Measurements from ENCODE around the gene TSPAN10. TPM values are rescaled to one million over a fixed set of nuclear protein-coding genes. Genes with fewer than 3 reads are reported as not detected.

TSPAN10 gene
- total and polyA plus RNA-seq, 8 donors: 0.24 to 2.2 (median 1.2) TPM

DNA sequence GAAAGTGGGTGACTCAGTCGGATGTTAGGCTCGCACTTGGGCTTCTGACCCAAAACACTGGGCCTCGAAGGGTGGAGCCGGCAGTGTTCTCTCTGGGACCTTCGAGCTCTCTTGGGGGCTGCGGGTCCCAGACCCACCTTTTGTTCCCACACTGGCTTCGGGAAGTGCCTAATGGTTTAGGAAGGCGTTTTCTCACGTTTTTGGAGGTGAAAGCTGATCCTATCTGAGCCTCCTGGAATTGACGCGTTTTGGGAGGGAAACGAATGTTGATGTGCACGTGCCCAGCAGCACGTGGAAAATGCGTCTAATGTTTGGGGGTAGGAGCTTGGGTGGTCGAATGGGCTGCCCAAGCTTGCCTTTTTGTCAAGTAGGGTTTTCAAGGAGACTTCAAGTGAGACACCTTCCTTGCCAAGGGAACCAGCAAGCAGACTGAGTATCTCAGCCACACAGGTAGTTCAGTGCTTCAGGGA is 47.5 kb downstream of the TSPAN10 start:
- TF ChIP-seq, protein P1, sequence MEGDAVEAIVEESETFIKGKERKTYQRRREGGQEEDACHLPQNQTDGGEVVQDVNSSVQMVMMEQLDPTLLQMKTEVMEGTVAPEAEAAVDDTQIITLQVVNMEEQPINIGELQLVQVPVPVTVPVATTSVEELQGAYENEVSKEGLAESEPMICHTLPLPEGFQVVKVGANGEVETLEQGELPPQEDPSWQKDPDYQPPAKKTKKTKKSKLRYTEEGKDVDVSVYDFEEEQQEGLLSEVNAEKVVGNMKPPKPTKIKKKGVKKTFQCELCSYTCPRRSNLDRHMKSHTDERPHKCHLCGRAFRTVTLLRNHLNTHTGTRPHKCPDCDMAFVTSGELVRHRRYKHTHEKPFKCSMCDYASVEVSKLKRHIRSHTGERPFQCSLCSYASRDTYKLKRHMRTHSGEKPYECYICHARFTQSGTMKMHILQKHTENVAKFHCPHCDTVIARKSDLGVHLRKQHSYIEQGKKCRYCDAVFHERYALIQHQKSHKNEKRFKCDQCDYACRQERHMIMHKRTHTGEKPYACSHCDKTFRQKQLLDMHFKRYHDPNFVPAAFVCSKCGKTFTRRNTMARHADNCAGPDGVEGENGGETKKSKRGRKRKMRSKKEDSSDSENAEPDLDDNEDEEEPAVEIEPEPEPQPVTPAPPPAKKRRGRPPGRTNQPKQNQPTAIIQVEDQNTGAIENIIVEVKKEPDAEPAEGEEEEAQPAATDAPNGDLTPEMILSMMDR (IDR thresholded peaks at IDR 0.05): no peak
- FAIRE-seq (no peak), DNase-seq (no peak), ATAC-seq (no peak)
- Histone ChIP-seq H3K4me1 (peaks cover 10 to 19% (median 13%) of the 10 kb centered on the region in 3 donors), H3K9me3 (no peaks in the 10 kb centered on the region), H3K27me3 (no peaks in the 10 kb centered on the region), H3K27ac (peak overlapping the region; percentile 51 to 62 (median 56)), H3K4me3 (peak overlapping the region; percentile 81 to 99 (median 97)), H3K36me3 (peaks cover 0 to 26% (median 15%) of the 10 kb centered on the region in 3 donors)
- intact Hi-C loops (cut with DNase I): no loop called here
- WGBS, 2 donors: 1% methylated on average over 16 of the region's 16 CpGs

DNA sequence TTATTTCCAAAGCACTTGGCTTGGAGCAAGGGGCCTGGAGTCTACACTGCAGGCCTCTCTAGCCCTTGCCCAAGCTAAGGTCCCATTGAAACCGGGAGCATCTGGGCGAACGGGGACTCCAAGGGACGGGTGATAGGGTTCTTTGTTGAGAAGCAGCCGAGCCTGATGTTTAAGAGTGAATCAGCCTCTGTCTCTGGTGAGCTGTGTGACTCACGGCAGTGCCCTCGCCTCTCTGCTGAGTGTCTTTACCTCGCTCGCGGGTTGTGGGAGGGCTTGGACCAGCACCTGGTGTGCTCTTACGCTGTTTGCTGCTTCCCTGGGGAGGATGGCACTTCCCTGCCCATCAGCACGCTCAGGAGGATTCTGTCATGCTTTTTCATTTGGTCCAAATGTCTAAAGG is 48.1 kb downstream of the TSPAN10 start:
- ATAC-seq (no peak), FAIRE-seq (no peak)
- peaks cover 0 to 31% (median 15%) of the 10 kb centered on the region in 3 donors for H3K36me3 ChIP-seq

DNA sequence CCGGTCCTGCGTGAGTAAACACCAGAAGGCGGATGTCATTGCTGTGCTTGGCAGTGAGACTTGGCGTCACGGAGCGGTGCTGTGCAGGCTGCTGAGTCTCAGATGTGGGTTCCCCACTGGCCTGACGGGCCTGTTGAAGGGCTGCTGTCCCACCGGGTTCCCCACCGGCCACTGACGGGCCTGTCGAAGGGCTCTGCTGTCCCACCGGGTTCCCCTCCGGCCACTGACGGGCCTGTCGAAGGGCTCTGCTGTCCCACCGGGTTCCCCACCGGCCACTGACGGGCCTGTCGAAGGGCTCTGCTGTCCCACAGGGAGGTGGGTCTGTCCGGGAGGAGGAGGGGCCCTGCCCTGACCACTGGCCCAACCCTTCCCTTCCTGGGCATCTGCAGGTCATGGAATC is 49.6 kb downstream of the TSPAN10 start:
- Histone ChIP-seq H3K4me1 (peaks cover 10 to 19% (median 13%) of the 10 kb centered on the region in 3 donors), H3K9me3 (no peaks in the 10 kb centered on the region), H3K27ac (no peak overlapping the region), H3K27me3 (no peaks in the 10 kb centered on the region), H3K36me3 (peaks cover 0 to 43% (median 15%) of the 10 kb centered on the region in 3 donors), H3K4me3 (no peak overlapping the region)
- WGBS, 2 donors: 90 to 92% methylated on average over 20 of the region's 20 CpGs
- intact Hi-C loops (cut with DNase I): no loop called here
- DNase-seq (peak in 1 of 6 donors; percentile 63), FAIRE-seq (no peak), ATAC-seq (no peak)
- TF ChIP-seq, protein P1 (IDR thresholded peaks at IDR 0.05): no peak

More for the DNA sequence above, 48.1 kb downstream of the TSPAN10 start:
- Histone ChIP-seq H3K27ac (no peak overlapping the region), H3K4me1 (peaks cover 10 to 19% (median 13%) of the 10 kb centered on the region in 3 donors), H3K4me3 (peak overlapping the region in 2 of 4 donors; percentile 97), H3K9me3 (no peaks in the 10 kb centered on the region), H3K27me3 (no peaks in the 10 kb centered on the region)
- 58 to 61% methylated on average over 12 of the region's 12 CpGs for WGBS, 2 donors
- DNase-seq: no peak
- intact Hi-C loops (cut with DNase I): no loop called here
- TF ChIP-seq, protein P1 (IDR thresholded peaks at IDR 0.05): no peak

DNA sequence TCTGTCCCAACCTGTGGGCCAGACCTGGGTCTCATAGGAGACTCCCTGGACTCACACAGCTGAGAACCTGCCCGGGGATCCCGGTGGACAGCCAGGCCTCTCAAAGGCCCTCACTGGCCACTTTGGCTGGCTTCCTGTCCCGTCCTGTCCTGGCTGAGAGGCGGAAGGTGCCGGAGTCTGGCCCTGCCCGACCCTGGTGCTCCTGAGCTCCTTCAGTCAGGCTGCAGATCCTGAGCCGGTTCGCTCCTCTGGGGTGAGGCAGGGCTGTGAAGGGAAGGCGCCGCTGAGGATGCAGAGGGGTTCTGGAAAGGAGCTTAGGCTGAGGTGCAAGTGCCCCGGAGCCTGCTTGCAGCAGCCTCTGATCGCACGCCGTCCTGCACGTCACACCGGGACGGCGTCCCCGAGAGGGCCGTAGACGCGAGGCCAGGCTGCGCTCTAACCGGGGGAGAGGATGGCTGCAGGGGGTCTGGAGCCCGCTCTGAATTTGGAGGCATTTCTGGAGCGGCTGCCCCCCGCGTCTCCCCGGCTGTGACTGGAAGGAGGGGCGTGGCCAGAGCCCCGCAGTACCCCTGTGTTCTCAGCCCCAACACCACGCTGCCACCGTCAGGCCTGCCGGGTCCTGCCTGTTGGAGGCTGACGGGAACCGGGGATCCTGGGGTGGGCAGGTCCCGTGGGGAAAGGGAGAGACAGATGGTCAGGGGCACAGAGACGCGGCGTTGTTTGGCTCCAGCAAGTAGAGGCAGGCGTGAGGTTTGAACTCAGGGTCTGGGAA is 51.0 kb downstream of the TSPAN10 start:
- intact Hi-C loops (cut with DNase I): no loop called here
- Histone ChIP-seq H3K27me3 (no peaks in the 10 kb centered on the region), H3K36me3 (peaks cover 4 to 54% (median 15%) of the 10 kb centered on the region in 3 donors), H3K4me1 (peaks cover 9 to 12% (median 10%) of the 10 kb centered on the region in 3 donors), H3K27ac (no peak overlapping the region), H3K9me3 (no peaks in the 10 kb centered on the region), H3K4me3 (no peak overlapping the region)
- TF ChIP-seq, protein P1 (IDR thresholded peaks at IDR 0.05): no peak
- FAIRE-seq: no peak
- peak in 1 of 6 donors; percentile 68 for DNase-seq
- WGBS, 2 donors: 94 to 96% methylated on average over 36 to 41 of the region's 41 CpGs
- no peak for ATAC-seq

DNA sequence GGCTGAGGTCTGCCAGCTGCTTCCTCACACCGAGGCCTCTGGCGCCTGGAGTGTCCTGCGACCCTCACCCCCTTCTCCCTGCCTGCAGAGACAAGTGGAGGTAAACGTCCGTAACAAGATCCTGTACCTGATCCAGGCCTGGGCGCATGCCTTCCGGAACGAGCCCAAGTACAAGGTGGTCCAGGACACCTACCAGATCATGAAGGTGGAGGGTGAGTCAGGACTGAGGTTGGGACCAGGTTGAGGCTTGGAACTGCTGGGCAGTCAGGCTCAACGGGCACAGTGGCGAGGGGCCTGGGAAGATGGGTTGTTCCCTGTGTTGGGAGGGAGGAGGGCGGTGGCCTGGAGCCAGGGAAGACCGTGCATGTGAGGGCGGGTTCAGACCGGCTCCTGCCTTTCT is 51.6 kb downstream of the TSPAN10 start:
- no peak for ATAC-seq
- peak in 1 of 6 donors; percentile 72 for DNase-seq
- no peak for FAIRE-seq
- WGBS, 2 donors: 89 to 92% methylated on average over 14 of the region's 14 CpGs
- TF ChIP-seq, protein P1 (IDR thresholded peaks at IDR 0.05): no peak
- no peaks in the 10 kb centered on the region for H3K9me3 ChIP-seq
- peaks cover 9 to 11% (median 10%) of the 10 kb centered on the region in 3 donors for H3K4me1 ChIP-seq
- H3K36me3 ChIP-seq: peaks cover 4 to 60% (median 17%) of the 10 kb centered on the region in 3 donors
- intact Hi-C loops (cut with DNase I): no loop called here
- no peak overlapping the region for H3K4me3 ChIP-seq
- H3K27ac ChIP-seq: no peak overlapping the region
- H3K27me3 ChIP-seq: no peaks in the 10 kb centered on the region

Measured in pancreas (tissue), 10 donors.